ENCODE measurements around the gene VAT1L.

VAT1L gene

GRCh38 chr16:77838597-77839255 is 50.4 kb downstream of the VAT1L start:
- Histone ChIP-seq H3K27ac (ENCODE audit: low read depth, low read length) (no peak overlapping the region), H3K9me2 (replicated peaks; ENCODE audit: control insufficient read depth, low read length) (no peaks in the 10 kb centered on the region), H4K20me1 (ENCODE audit: control insufficient read depth, insufficient read depth, low read depth, low read length) (no peaks in the 10 kb centered on the region), H3K36me3 (ENCODE audit: control insufficient read depth, low read length) (no peaks in the 10 kb centered on the region), H3K79me2 (ENCODE audit: control insufficient read depth, low read length) (no peaks in the 10 kb centered on the region), H3K27me3 (ENCODE audit: control insufficient read depth, low read length) (no peaks in the 10 kb centered on the region), H3K9me3 (ENCODE audit: control insufficient read depth, insufficient read depth, low read length) (no peaks in the 10 kb centered on the region), H3K4me2 (ENCODE audit: low read length) (no peak overlapping the region), H3K4me3 (ENCODE audit: low read length) (no peak overlapping the region), H3F3A (ENCODE audit: control insufficient read depth, insufficient read depth) (no peaks in the 10 kb centered on the region), H3K4me1 (ENCODE audit: control insufficient read depth, low read length) (no peaks in the 10 kb centered on the region)
- TF ChIP-seq EZH2phosphoT487 (IDR thresholded peaks at IDR 0.05; ENCODE audit: borderline replicate concordance, low read length) = no peak

GRCh38 chr16:77840093-77840492 is 51.7 kb downstream of the VAT1L start:
- Histone ChIP-seq H3K4me1 (ENCODE audit: control insufficient read depth, low read length) (no peaks in the 10 kb centered on the region), H3F3A (ENCODE audit: control insufficient read depth, insufficient read depth) (no peaks in the 10 kb centered on the region), H3K27ac (ENCODE audit: low read depth, low read length) (no peak overlapping the region), H3K27me3 (ENCODE audit: control insufficient read depth, low read length) (no peaks in the 10 kb centered on the region), H3K9me2 (replicated peaks; ENCODE audit: control insufficient read depth, low read length) (no peaks in the 10 kb centered on the region), H3K79me2 (ENCODE audit: control insufficient read depth, low read length) (no peaks in the 10 kb centered on the region), H3K4me3 (ENCODE audit: low read length) (no peak overlapping the region), H3K9me3 (ENCODE audit: control insufficient read depth, insufficient read depth, low read length) (no peaks in the 10 kb centered on the region), H4K20me1 (ENCODE audit: control insufficient read depth, insufficient read depth, low read depth, low read length) (no peaks in the 10 kb centered on the region), H3K4me2 (ENCODE audit: low read length) (no peak overlapping the region), H3K36me3 (ENCODE audit: control insufficient read depth, low read length) (no peaks in the 10 kb centered on the region)
- no peak for TF ChIP-seq EZH2phosphoT487 (IDR thresholded peaks at IDR 0.05; ENCODE audit: borderline replicate concordance, low read length)
- no peak for TF ChIP-seq CTCF (IDR thresholded peaks at IDR 0.05; ENCODE audit: low read depth, low read length, poor library complexity, severe bottlenecking)

- Histone ChIP-seq H3K27me3 (ENCODE audit: control insufficient read depth, low read length) (no peaks in the 10 kb centered on the region; the same call in 1 of the 2 replicates), H3K4me2 (ENCODE audit: low read length) (no peak overlapping the region), H3K36me3 (ENCODE audit: control insufficient read depth, low read length) (no peaks in the 10 kb centered on the region), H3F3A (ENCODE audit: control insufficient read depth, insufficient read depth) (no peaks in the 10 kb centered on the region), H3K9me3 (ENCODE audit: control insufficient read depth, insufficient read depth, low read length) (no peaks in the 10 kb centered on the region), H4K20me1 (ENCODE audit: control insufficient read depth, insufficient read depth, low read depth, low read length) (no peaks in the 10 kb centered on the region), H3K27ac (ENCODE audit: low read depth, low read length) (no peak overlapping the region), H3K4me1 (ENCODE audit: control insufficient read depth, low read length) (no peaks in the 10 kb centered on the region), H3K9me2 (replicated peaks; ENCODE audit: control insufficient read depth, low read length) (no peaks in the 10 kb centered on the region), H3K79me2 (ENCODE audit: control insufficient read depth, low read length) (no peaks in the 10 kb centered on the region), H3K4me3 (ENCODE audit: low read length) (no peak overlapping the region)
- no peak for TF ChIP-seq CTCF (IDR thresholded peaks at IDR 0.05; ENCODE audit: low read depth, low read length, poor library complexity, severe bottlenecking)
- no peak for TF ChIP-seq EZH2phosphoT487 (IDR thresholded peaks at IDR 0.05; ENCODE audit: borderline replicate concordance, low read length)
These were observed 52.5 kb downstream of the VAT1L start for GRCh38 chr16:77840673-77841501.

GRCh38 chr16:77841502-77841763 is 53.1 kb downstream of the VAT1L start:
- Histone ChIP-seq H3K4me1 (ENCODE audit: control insufficient read depth, low read length) (no peaks in the 10 kb centered on the region), H3K79me2 (ENCODE audit: control insufficient read depth, low read length) (no peaks in the 10 kb centered on the region), H3K27ac (ENCODE audit: low read depth, low read length) (no peak overlapping the region), H3K9me2 (replicated peaks; ENCODE audit: control insufficient read depth, low read length) (no peaks in the 10 kb centered on the region), H3F3A (ENCODE audit: control insufficient read depth, insufficient read depth) (no peaks in the 10 kb centered on the region), H3K9me3 (ENCODE audit: control insufficient read depth, insufficient read depth, low read length) (no peaks in the 10 kb centered on the region), H3K4me2 (ENCODE audit: low read length) (no peak overlapping the region), H4K20me1 (ENCODE audit: control insufficient read depth, insufficient read depth, low read depth, low read length) (no peaks in the 10 kb centered on the region), H3K4me3 (ENCODE audit: low read length) (no peak overlapping the region), H3K36me3 (ENCODE audit: control insufficient read depth, low read length) (no peaks in the 10 kb centered on the region), H3K27me3 (ENCODE audit: control insufficient read depth, low read length) (peaks cover 4% of the 10 kb centered on the region; the same call in 1 of the 2 replicates)
- TF ChIP-seq CTCF (IDR thresholded peaks at IDR 0.05; ENCODE audit: low read depth, low read length, poor library complexity, severe bottlenecking) = no peak
- TF ChIP-seq EZH2phosphoT487 (IDR thresholded peaks at IDR 0.05; ENCODE audit: borderline replicate concordance, low read length) = no peak
